ENCODE data around the gene TBL3.
A peak's percentile ranks its signal among the peaks of the same experiment; 100 is the strongest.

Gene TBL3

DNA sequence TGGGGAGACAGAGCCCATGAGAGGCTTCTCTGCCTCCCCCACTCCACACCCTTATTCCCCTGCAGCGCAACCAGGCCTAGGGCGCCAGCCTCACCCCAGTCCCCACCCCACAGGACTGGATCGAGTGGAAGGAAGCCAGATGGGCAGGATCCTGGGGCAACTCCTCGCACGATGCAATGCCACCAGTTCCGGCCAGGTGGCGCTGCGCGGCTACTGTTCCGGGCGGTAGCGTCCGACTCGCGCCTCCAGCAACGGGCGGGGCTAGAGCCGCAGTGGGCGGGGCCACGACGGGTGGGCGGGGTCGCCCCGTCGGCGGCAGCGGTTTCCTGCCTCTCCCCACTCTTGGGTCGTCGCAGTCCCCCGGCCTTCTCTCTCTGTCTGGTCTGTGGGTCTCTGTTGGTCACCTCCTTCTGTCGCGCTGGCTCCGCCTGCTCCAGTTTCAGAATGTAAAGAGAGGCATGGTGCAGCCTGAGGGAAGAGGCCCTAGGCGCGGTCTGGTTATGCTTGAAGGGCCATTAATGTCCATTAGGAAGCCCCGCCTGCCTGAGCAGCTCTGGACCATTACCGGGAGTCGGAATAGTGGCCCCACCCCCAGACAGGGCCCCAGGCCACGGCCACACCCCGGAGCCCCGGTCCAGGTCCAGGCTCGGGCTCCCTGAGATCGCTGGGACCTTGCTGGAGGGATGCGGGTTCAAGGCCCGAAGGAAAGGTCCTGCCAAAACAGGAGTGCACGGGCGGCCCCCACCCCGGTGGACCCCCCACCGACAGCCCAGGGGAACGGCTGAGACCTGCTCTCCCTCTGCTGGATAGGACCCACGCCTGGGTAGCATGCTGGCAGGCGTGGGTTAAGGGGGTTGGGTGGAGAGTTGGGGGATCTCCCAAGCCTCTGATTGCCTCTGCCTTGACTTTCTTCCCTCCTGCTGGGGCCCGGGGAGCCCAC lies 51.5 kb downstream of the TBL3 start:
- Histone ChIP-seq H3K4me3 (ENCODE audit: severe bottlenecking) (peak overlapping the region; percentile 9), H3K4me1 (ENCODE audit: insufficient read depth, poor library complexity, severe bottlenecking) (peaks cover 4% of the 10 kb centered on the region), H3K27ac (ENCODE audit: poor library complexity, severe bottlenecking) (no peak overlapping the region), H3K27me3 (ENCODE audit: insufficient read depth, poor library complexity, severe bottlenecking) (peaks cover 18% of the 10 kb centered on the region), H3K9me3 (ENCODE audit: severe bottlenecking) (no peaks in the 10 kb centered on the region), H3K36me3 (ENCODE audit: low read depth) (no peaks in the 10 kb centered on the region)
- TF ChIP-seq, protein P1, sequence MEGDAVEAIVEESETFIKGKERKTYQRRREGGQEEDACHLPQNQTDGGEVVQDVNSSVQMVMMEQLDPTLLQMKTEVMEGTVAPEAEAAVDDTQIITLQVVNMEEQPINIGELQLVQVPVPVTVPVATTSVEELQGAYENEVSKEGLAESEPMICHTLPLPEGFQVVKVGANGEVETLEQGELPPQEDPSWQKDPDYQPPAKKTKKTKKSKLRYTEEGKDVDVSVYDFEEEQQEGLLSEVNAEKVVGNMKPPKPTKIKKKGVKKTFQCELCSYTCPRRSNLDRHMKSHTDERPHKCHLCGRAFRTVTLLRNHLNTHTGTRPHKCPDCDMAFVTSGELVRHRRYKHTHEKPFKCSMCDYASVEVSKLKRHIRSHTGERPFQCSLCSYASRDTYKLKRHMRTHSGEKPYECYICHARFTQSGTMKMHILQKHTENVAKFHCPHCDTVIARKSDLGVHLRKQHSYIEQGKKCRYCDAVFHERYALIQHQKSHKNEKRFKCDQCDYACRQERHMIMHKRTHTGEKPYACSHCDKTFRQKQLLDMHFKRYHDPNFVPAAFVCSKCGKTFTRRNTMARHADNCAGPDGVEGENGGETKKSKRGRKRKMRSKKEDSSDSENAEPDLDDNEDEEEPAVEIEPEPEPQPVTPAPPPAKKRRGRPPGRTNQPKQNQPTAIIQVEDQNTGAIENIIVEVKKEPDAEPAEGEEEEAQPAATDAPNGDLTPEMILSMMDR (IDR thresholded peaks at IDR 0.05; ENCODE audit: poor library complexity, severe bottlenecking) = peak; percentile 95
- DNase-seq (ENCODE audit: low spot score) (no peak), ATAC-seq (ENCODE audit: low read depth) (peak; percentile 68)

DNA sequence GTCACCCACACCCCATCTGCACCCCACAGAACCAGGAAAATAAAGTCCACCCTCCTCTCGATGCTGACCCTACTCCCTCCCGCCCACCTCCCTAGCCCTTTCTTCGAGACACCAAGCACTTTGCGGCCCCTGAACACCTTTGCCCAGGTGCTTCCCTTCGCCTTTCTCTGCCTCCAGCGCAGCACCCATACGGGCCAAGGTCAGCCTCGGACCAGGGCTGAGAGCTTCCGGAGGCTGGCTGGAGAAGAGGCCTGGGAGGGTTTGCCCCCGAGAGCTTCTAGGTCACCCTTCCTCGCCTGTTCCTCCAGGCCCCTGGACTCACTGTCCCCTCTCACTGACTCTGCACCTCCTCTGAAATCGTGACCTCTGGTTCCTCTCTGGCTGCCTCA lies 52.2 kb downstream of the TBL3 start:
- Histone ChIP-seq H3K27ac (ENCODE audit: poor library complexity, severe bottlenecking) (no peak overlapping the region), H3K27me3 (ENCODE audit: insufficient read depth, poor library complexity, severe bottlenecking) (peaks cover 18% of the 10 kb centered on the region), H3K9me3 (ENCODE audit: severe bottlenecking) (no peaks in the 10 kb centered on the region), H3K4me3 (ENCODE audit: severe bottlenecking) (no peak overlapping the region), H3K4me1 (ENCODE audit: insufficient read depth, poor library complexity, severe bottlenecking) (peaks cover 4% of the 10 kb centered on the region), H3K36me3 (ENCODE audit: low read depth) (no peaks in the 10 kb centered on the region)
- TF ChIP-seq, protein P1 (IDR thresholded peaks at IDR 0.05; ENCODE audit: poor library complexity, severe bottlenecking) = no peak
- no peak for ATAC-seq (ENCODE audit: low read depth)
- no peak for DNase-seq (ENCODE audit: low spot score)

DNA sequence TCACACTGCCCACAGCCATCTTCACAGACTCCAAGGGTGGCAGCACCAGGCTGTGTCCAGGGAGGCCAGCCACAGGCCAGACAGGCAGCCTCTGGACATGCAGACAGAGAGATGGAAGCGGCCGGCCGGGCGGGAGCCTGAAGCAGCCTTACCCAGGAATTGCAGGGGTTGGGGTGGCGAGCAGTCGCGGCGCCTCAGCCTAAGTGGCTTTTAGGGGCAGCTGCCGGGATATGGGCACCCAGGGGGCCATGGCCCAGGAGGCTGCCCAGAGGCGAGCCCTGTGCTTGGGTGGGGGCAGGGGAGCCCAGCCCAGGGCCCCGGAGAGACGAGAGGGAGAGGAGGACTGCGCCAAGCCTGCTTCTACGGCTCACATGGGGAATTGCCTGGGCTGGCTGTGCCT lies 53.4 kb downstream of the TBL3 start:
- no peaks in the 10 kb centered on the region for H3K9me3 ChIP-seq (ENCODE audit: severe bottlenecking)
- peaks cover 4% of the 10 kb centered on the region for H3K4me1 ChIP-seq (ENCODE audit: insufficient read depth, poor library complexity, severe bottlenecking)
- H3K4me3 ChIP-seq (ENCODE audit: severe bottlenecking) = no peak overlapping the region
- DNase-seq (ENCODE audit: low spot score) (peak; percentile 47), ATAC-seq (ENCODE audit: low read depth) (no peak)
- TF ChIP-seq, protein P1 (IDR thresholded peaks at IDR 0.05; ENCODE audit: poor library complexity, severe bottlenecking) = no peak
- no peak overlapping the region for H3K27ac ChIP-seq (ENCODE audit: poor library complexity, severe bottlenecking)
- H3K27me3 ChIP-seq (ENCODE audit: insufficient read depth, poor library complexity, severe bottlenecking) = peaks cover 8% of the 10 kb centered on the region
- H3K36me3 ChIP-seq (ENCODE audit: low read depth) = no peaks in the 10 kb centered on the region

DNA sequence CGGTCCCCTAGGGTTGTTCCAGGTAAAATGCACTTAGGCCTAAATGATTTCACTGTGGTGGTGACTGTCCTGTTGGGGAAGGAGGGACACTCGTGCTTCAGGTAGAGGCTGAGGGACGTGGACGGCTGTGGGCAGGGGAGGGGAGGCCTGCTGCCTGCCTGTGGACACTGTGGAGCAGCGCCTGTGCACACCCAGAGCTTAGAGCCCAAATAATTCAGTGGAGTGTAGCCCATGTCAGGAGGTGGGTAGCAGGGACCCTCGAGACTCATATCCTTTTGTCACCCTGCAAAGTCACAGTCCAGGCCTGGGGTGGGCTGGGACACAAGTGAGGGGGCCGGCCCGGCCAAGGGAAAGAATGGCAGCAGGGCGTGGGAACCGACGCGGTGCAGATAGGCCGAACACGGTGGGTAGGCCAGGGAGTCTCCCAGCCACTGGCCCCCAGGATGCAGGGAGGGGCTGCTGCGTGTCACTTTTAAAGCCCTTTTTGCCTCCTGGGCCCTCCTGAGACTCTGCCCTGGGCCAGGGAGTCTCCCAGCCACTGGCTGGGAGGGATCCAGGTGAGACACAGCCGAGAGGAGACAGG lies 54.1 kb downstream of the TBL3 start:
- Histone ChIP-seq H3K36me3 (ENCODE audit: low read depth) (no peaks in the 10 kb centered on the region), H3K9me3 (ENCODE audit: severe bottlenecking) (no peaks in the 10 kb centered on the region), H3K27me3 (ENCODE audit: insufficient read depth, poor library complexity, severe bottlenecking) (peaks cover under 1% of the 10 kb centered on the region), H3K4me1 (ENCODE audit: insufficient read depth, poor library complexity, severe bottlenecking) (peaks cover 4% of the 10 kb centered on the region), H3K4me3 (ENCODE audit: severe bottlenecking) (peak overlapping the region; percentile 62), H3K27ac (ENCODE audit: poor library complexity, severe bottlenecking) (no peak overlapping the region)
- TF ChIP-seq, protein P1 (IDR thresholded peaks at IDR 0.05; ENCODE audit: poor library complexity, severe bottlenecking) = no peak
- DNase-seq (ENCODE audit: low spot score) = no peak
- ATAC-seq (ENCODE audit: low read depth) = no peak
